IPS DF 4.7 (cell line): ENCODE data around the gene GPR4.
"Not testable (repeated sequence)": the region's sequence is repeated elsewhere in the genome, so short reads cannot be mapped to it uniquely, and the experiment has no call there.

Experiments
- DNase-seq: peaks from one replicate; pipeline ENCODE4 v3.0.0-alpha.2; 2013; ENCODE audit warnings: low spot score; ENCODE audit errors: extremely low read depth

GPR4 gene

DNA sequence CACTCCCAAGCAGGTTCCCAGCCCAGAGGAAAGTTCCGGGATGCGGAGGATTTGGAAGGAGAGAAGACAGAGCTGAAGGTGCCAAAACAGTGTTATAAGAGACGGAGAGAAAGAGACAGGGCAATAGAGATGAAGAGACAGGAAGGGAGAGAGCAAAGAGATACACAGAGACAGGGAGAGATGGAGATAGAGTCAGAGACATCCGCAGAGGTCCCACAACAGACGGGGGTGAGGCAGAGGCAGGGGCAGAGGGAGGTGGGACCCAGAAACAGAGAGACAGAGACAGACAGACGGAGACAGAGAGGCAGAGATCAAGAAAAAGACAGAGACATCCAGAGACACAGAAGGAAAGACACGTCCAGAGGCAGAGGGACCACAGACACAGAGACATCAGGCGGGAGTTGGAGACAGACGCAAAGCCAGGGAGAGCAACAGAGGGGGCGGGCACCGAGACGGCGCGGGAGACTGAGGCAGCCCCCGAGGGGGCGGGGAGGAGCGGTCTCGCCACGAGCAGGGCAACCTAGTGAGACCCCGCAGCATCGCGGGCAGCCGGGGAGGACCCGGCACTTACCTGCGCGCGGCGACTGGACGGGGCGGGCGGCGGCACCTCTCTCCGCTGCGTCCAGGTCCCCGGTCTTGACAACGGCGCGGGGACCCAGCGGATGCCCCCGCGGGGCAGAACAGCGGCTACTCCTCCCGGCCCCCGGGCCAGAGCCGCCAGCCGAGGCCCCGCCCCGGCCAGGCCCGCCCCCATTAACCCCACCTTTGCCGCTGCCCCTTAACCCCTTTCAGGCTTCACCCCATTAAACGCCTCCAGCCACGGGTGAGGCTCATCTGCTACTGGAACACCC, at the start of gene GPR4:
Gene GPR4, minus strand, starts transcription at position 689 of the 851 bp plus-strand sequence. CDS start 10,346 bp downstream, outside the sequence.
- DNase-seq: no peak

DNA sequence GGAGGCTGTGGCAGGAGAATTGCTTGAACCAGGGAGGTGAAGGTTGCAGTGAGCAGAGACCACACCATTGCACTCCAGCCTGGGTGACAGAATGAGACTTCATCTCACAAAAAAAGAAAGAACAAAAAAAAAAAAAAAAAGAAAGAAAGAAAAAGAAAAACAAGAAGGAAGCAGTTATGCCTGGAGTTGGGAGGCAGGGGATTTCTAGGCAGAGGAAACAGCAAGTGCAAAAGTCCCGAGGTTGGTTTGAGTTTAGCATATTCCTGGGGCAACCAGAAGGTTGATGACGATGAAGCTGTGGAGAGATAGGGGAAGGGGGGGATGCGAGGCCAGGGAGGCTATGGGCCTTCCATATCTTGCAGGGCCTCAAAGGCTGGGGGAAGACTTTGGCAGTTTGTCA, 48.7 kb upstream of the GPR4 start:
- DNase-seq: no peak

DNA sequence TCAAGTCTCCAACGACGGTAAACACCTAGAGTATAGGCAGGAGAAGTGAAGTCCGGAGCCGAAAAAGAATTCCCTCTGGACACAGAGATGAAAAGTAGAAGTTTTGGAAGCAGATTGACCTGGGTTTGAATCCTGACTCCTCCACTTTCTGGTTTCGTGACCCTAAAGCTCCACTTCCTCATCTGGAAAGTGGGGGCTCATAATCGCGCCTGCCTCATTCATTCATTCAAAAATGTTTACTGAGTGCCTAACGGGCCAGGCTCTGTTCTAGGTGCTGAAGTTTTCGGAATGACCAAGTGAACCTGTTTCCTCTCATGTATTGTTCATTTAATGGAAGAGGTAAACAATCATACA, 44.3 kb upstream of the GPR4 start:
- no peak for DNase-seq

DNA sequence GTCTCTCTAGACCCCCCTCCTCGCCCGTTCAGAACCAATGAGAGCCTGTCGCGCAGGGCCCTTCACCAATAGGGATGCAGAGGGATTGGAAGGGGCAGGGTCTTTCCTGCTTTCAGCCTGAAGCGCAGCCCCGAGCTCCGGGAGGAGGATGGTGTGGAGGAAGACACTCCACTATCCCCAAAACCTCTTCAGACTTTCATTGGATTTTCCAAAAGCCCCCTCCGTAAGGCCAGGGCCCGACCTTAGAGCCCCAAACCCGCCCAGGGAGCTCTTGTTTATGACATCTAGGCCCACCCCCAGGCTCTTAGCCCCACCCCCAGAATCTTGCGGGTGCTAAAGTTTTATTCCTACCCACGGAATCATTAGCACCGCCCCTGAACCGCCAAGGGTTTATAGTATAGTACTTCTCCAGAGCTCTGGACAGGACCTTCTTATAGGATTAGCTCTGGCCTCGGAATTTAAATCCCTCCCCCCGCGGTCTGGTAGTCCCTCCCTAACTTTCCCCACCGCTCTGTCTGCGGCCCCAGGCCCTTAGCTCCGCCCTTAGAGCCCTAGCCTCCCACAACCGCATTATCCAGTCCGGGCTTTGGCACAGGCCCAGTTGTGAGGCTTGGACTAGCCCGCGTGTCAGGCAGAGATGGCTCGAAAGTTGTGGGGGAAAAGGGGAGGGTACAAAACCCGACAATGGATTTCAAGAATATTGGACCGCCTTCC, 43.8 kb upstream of the GPR4 start:
- DNase-seq: no peak

DNA sequence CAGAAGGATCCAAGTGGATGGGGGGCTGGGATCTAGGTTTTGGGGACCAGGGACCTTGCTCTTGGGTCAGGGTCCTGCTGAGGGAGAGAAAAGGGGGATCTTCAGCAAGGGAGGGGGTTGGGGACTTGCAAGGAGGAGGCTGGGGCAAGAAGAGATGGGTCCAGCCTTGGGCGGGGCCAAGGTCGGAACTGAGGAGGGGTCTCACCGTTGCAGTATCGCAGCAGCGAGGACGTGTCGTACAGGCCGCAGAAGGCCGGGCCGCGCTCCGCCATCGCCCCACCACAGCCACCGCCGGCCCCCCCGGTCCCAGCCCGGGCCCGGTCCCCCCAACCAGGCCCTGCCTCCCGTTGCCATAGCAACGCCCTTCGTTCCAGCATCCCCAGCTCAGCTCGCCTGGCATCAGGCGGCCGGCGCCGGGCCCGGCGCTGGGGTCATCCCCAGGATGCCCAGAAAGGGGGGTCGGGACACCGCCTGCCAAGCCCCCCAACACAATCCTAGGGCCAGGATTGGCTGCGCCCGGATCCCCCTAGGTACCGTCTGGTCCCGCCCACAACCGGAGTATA, 43.1 kb upstream of the GPR4 start:
- no peak for DNase-seq

DNA sequence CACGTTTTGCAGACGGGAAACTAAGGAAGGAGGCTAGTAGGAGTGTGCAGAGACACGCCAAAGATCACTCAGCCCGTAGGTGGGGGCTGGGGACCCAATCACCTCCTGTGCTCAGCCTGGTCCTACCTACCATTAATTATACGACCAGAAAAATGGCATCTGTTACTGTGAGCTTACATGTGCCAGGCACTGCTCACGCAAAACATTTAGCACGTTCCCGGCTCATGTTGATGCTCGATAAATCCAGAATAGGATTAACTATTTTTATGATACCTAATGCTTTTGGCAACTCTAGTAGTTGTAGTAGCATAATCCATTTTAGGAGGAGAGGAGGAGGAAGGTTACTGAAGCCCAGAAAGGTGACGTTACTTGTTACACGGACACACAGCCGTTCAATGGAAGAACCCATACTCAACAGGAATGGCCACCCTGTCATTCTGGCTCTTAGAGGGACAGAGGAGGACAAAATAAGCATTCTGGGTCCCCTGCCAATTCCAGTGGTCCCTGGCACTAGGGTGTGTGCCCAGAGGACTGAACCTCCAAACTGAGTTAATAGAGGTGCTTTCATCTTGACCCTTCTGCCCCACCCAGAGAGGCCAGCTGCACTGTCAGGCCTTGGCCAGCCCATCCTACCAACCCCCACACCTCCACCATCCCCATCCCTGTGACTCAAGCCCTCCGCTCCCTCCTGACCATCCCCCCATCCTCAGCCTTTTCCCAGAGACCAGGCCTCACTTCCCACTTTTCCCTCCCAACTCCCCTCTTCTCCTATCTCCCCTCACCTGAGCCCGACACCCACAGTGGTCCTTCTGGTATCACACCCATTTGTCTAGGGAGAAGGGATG, 42.1 kb upstream of the GPR4 start:
- no peak for DNase-seq

DNA sequence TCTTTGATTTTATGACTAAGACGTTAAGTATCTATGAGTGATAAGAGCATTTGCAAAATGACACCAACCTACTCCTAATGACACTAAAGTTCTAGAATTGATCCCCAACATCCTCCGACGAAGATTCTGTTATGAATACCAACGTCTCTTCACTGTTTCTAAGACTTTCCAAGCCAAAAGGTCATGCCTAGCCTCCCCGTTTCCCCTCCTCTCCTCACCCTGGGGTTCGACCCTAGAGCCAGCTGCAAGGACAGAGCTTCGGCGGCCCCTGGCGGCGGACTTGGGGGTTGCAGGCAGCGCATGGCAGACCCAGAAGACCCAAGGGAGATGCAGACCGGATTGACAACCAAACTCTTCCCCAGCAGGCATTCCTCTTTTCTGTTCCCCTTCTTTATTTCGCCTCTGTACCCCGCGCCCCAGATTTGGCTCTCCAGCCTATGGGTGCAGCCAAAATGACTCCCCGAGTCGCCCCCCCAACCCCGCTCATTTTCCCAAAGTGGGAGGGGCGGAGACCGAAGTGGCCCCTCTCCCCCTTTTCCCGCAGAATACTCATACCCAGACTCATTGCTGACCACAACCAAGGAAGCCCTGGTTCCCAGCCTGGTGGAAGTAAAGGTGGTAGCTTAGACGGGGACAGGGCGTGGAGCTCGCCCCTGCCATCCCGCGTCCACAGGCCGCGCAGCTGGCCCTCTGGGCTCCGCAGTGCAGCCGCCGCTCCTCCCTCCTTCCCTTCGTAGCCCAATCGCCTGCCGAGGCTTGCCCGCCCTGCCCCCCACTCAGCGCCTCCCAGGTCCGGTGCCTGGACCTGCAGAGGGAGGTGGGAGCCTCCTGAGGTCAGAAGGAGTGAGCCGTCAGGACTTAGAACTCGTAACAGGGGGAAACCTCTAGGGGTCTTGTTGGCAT, 41.3 kb upstream of the GPR4 start:
- no peak for DNase-seq

DNA sequence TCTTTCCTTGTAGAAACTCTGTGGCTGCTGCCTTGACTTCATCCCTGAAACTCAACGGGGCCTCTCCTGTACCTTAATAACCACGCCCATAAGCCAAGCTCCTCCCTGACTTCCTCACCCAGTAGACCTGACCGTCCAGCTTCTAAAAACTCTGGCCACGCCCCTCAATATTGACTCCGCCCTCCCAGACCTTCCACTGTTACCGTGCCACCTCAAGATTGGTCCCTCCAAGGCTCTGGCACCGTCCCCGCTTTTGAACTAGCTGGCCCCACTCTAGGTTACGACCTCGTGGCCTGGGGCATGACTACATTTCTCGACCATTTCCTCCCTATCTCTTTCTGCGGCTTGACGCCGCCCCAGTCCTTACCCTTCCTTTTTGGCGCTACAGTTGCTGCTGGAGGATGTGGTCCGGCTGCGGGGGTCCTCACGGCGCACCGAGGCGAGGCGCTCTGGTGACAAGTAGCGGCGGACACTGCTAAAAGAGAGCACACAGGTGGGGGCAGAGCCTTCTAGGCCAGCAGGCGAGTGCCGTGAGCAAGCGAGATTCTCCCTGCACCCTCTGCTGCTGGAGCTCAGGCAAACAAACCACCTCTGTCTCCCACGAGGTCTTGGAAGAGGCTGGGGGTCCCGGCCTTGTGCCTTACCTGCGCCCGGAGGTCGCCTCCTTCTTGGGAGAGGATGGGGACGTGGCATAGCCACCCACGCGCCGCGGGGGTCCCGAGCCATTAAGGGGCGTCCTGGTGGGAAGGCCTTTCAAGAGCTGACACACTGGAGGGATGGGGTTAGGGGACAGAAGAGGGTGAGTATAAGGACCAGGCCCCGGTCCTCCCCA, 39.5 kb upstream of the GPR4 start:
- peak; percentile 93 for DNase-seq

DNA sequence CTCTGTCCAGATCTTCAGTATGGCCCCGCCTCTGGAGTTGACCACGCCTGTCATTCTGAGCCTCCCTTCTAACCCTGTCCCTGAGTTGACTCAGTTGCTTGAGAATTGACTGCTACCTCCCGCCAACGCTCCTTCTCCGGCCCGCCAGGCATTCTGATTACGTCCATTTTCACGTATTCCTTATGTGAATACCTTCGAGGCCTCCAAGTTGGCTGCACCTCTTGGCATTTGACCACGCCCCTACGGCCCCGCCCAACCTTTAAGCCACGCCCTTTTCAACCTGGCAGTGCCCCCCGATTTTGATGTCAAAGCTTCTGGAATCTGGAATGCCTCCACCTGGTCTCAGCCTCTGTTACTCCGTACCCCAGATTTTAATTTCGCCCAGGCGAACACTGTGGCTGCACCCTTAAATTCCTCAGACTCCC, 38.8 kb upstream of the GPR4 start:
- no peak for DNase-seq

DNA sequence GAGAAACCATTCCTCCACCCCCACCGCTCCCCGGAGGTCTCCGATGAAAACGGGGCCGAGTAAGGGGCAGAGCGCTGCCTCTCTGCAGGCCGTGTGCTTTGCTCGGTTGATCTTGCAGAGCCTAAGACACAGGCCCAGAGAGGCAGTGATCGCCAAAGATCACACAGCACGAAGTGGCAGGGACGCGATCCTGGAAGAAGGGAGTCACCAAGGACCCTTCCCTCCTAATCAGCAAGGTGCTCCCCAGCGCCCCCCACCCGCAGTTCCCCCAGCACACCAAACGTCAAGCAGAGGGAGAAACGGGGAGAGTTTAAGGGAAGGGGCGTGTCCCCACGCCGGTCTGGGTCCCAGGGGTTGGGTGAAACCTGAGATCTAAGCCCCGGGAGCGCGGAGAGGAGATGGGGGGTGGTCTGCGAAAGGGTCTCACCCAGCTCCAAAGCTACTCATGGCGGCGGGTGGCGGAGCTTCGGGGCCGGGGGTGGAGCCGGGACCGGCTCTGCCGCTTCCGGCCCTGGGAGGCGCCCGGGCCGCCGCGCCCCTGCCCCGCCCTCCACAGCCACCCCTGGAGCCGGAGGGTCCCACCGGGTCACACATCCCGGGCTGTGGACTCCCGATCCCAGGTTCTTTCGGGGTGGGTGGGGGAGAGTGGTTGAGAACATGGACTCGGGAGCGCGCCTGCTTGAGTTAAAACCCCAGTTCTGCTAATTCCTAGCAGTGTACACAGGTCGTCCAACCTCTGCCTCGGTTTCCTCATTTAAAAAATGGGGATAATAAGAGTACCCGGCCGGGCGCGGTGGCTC, 37.1 kb upstream of the GPR4 start, which contains the start of gene EML2:
Gene EML2, minus strand, starts transcription at position 468 of the 800 bp plus-strand sequence. Its CDS starts 21 bp downstream, at position 447.
- no peak for DNase-seq

DNA sequence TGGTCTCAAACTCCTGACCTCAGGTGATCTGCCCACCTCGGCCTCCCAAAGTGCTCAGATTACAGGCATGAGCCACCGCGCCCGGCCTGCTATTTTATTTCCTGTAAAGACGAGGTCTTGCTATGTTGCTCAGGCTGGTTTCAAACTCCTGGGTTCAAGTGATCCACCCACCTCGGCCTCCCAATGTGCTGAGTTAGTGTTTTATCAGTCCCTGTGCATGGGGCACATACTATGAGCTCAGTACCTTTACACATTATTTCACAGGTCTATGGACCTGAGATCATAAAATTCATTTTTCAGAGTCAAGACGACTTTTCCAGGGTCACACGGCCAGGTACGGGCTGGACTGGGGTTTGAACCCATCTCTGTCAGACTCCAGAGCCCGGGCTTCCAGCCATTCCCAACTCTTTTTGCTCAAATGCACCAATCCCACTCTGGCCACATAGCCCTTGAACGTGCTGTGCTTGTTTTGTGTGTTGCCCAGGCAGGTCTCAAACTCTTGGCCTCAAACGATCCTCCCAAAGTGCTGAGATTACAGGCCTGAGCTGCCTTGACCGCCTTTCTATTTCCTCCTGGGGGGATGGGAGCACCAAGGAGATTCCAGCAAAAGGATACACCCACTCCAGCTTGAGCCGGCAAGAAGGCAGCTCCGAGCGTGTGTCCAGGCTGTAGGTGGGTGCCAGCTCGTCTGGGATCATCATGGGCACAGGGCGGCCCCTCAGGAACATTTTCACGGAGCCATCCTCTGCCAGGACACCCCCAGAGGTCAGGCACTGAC, 36.1 kb upstream of the GPR4 start:
- DNase-seq: no peak

DNA sequence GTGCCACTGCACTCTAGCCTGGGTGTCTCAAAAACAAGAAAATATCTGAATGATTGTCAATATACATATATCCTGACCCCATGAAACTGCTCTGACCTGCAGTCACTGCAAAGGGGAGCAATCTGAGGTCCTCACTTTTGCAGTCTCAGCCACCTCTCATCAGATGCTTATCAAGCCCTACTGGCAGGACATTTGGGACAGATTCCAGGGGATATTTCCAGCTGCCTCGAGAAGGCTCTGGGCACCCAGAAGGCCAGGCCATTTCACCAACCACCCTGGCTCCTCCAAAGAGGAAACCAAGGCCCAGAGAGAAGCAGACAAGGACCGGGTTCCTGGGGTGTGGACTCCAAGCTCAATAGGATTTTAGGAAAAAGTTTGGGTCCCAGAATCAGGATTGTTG, 34.9 kb upstream of the GPR4 start:
- DNase-seq: no peak

DNA sequence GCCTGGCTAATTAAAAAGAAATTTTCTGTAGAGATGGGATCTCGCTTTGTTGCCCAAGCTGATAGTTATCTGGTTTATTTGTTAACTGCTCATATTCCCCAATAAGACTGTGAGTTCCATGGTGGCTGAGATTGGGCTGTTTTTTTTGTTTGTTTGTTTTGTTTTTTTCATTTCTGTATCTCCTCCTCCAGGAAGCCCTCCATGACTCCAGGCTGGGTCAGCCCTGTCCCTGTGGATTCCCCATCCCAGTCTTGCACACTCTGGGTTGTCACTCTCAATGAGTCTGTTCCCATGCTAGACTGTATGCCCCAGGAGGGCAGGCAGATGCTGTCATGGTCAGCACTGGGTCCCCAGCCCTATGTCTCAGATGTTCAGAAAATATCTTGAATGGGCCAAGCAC, 34.3 kb upstream of the GPR4 start:
- DNase-seq: no peak

DNA sequence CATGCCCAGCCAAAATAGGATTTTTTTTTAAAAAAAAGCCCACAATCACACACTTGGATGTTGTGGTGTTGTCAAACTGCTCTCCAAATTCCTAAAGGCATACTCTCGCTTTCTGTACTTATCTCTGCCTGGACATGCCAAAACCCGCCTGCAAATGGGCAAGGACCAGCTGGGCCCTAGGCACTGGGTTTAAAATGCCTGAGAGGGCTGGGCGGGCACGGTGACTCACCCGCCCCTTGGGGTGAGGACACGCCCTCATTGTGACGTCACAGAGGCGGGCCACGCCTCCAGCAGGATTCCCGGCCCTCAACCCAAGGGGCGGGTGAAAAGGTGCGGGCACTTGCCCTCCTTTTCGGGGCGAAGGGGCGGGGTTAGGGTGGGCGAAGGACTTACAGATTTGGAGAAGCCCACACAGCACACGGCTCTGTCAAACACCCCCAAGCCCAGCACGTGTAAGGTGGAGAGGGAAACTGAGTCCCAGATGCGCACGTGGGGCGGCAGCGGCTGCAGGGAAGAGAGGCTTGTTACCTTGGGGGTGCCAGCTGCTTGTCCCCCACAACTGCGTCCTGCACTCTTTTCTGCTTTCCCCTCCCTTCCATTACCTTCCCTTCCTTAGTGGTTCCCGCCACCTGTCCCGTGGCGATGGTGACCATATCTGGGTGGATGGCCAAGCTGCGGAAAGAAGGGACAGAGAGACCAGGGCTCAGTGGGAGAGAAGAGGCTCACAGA, 30.6 kb upstream of the GPR4 start:
- DNase-seq: no peak

DNA sequence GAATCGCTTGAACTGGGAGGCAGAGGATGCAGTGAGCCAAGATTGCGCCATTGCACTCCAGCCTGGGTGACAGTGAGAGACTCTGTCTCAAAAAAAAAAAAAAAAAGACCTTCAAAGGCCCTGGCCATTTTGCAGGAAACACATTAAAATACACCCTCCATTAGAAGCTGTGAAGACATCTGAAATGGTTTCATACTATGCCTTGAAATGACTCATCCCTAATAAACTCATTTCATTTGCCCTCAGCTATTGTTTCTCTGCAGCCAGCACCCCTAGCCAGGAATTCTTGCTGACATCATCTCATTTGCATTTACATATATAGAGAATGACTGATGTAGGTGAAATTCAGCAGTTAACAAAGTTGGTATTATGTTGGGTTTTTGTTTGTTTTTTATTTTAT, 28.5 kb upstream of the GPR4 start:
- DNase-seq: no peak

DNA sequence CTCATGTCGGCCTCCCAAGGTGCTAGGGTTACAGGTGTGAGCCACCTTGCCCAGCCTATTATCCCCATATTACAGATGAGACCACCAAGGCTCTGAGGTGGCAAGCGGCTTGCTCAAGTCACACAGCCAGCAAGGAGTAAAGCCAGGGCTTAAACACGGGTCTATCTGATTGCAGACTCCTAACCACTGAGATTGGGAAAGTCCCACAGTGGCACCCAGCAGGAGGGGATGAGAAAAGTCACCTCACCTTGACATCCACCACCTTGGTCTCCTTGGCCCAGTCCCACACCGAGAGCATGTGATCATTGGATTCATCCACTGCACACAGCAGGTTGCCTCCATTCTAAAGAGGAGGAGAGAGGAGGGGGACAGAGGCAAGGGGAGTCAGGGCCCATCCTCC, 27.7 kb upstream of the GPR4 start:
- no peak for DNase-seq

DNA sequence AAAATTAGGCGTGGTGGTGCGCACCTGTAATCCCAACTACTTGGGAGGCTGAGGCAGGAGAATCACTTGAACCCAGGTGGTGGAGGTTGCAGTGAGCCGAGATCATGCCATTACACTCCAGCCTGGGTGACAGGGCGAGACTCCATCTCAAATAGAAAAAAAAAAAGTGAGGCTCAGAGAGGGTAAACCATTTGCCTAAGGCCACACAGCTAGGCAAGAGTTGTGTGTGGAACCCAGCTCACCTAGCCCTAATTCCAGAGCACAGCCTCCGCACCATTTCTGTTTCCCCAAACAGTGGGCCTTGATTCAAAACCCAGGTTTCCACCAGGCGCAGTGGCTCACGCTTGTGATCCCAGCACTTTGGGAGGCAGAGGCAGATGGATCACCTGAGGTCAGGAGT, 26.2 kb upstream of the GPR4 start:
- DNase-seq: not testable (repeated sequence)
